DMS 273 (cell line): Measurements from ENCODE around the gene GALNTL6.
A peak's percentile ranks its signal among the peaks of the same experiment; 100 is the strongest.
"Not testable (repeated sequence)": the region's sequence is repeated elsewhere in the genome, so short reads cannot be mapped to it uniquely, and the experiment has no call there.

Source experiments
- DNase-seq: peaks from one replicate; lab custom pipeline; 2025; ENCODE audit not compliant: unreplicated experiment; lab: John Stamatoyannopoulos, UW

Gene GALNTL6

DNA sequence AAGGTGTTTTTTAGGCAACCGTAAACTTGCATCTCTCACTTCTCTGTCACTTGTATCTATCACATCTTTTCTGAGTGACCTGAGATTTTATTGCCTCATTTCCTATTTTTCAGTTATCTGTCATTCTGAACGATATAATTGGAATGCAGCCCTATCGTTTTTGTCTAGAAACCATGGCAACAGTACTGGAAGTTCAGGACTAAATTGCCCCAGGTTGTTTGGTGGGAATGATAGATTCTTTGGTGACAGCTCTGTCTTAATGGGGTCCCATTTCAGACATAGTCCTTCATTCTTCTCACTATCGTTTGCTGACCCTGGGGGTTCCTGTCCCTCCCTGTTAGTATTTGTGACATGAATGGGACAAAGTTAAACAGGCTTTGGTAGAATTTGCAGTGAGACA, 1087.7 kb downstream of the GALNTL6 start:
- DNase-seq, result no peak

DNA sequence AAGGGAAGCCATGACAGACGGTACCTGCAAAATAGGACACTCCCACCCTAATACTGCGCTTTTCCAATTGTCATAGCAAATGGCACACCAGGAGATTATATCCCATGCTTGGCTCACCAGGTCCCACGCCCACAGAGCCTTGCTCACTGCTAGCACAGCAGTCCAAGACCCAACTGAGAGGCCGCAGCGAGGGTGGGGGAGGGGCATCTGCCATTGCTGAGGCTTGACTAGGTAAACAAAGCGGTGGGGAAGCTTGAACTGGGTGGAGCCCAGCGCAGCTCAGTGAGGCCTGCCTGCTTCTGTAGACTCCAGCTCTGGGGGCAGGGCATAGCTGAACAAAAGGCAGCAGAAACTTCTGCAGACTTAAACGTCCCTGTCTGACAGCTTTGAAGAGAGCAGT, 1099.3 kb downstream of the GALNTL6 start:
- not testable (repeated sequence) for DNase-seq

DNA sequence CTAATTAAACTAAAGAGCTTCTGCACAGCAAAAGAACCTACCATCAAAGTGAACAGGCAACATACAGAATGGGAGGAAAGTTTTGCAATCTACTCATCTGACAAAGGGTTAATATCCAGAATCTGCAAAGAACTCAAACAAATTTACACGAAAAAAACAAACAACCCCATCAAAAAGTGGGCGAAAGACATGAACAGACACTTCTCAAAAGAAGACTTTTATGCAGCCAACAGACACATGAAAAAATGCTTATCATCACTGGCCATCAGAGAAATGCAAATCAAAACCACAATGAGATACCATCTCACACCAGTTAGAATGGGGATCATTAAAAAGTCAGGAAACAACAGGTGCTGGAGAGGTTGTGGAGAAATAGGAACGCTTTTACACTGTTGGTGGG, 1104.2 kb downstream of the GALNTL6 start:
- DNase-seq, result not testable (repeated sequence)

DNA sequence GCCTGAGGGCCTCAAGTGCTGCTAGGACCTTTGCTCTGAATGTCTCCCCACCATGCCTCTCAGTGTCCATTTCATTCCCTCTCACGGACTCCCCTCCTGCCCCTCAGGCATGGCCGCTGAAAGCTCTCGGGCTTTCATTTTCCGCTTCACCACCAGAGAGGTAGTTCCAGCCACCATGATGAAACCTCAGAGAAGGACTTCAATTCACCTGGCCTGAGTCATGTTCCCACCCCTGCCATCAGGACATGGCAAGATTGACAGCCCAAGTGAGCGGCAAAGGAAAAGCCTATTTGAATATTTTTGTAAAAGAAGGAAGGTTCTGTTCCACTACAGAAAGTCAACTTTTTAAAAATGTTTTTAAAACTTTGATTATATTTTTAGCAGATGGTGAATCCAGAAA, 1106.1 kb downstream of the GALNTL6 start:
- no peak for DNase-seq

DNA sequence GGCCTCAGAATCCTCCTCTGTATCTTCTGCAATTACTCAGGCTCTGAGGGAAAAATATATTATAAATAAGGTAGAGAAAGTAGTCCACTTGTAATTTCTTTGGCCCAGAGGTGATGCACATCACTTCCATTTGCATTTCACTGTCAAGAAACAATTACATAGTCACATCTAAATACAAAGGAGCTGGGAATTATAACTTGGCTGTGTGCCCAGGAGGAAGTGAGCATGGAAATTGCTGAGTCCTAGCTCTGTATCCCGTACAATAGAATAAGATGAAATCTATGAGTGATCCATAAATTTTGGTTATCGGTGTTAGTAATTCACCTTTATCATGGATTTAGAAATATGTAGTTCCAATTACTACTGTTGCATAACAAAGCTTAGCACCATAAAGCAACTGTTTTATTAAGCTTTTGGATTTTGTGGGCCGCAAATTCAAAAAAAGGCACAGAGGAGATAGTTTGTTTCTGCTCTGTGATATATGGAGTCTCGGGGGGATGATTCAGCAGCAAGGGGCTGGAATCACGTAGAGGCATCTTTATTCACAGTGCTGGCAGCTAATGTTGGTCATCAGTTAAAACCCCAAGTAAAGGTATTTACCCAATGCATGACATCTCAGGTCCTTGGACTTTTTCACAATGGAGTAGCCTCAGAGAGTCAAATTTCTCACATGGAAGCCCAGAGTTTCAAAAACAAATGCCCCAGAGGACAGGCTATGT, 1114.1 kb downstream of the GALNTL6 start:
- DNase-seq, result no peak

DNA sequence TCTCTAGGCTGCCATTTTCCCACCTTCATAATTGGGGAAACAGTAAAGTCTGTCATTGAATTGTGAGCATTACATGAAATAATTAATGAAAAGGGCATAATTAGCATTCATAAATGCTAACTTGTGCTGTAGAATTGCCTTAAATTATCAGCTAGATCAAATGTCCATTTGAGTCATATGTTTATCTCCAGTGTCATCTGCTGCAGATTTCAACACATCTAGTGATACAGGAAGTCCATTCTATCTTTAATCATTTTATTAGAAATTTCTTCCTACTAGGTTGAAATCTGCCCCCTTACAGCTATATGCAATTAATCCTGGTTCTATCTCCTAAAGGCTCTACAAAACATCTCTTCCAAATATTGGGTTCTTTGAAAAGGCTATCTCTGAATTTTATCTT, 1115.1 kb downstream of the GALNTL6 start:
- no peak for DNase-seq

DNA sequence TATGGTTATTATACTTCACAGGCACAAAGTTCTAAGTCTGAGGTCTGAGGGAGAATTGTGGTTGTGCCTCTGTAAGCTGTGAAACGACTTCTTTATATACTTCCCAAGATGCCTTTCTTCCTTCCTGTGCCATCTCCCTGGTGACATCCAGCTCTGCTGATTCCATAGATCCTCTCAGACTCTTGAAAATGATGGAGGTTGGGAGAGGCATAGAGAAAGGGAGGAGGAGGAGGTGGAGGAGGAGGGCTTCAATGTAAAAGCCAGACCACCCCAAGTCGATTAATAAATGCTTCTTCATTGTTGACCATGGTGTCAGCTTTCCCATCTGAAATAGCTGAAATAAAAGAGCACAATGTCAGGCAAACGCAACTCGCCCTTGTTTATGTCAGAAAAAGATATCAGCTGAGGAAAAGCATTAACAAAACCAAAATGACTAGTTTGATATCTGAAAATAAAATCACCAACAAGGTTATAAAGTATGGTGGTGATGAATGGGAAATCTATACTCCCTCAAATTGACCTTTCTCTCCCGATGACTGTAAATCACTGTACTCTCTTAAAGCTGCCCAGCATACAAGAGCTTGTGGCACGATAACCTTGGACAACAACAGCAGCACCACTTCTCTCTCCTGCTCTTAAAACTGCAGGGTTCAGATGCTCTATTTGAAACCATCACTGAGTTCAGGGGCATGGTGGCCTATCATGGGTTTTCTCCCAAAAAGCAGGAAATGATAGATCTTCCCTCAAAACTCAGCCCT, 1125.0 kb downstream of the GALNTL6 start:
- no peak for DNase-seq

DNA sequence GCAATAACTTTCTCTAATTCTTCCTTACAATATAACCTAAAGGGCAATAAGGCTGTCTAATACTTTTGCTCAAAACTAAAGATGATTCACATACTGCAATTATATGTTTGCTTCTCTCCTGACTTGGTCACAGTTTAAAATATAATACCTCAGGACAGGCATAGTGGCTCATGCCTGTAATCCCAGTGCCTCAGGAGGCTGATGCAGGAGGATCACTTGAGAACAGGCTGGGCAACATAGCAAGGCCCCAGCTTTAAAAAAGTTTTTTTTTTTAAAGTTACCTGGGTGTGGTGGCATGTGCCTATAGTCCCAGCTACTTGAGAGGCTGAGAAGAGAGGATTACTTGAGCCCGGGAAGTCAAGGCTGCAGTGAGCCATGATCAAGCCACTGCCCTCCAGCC, 1125.7 kb downstream of the GALNTL6 start:
- DNase-seq, result no peak

DNA sequence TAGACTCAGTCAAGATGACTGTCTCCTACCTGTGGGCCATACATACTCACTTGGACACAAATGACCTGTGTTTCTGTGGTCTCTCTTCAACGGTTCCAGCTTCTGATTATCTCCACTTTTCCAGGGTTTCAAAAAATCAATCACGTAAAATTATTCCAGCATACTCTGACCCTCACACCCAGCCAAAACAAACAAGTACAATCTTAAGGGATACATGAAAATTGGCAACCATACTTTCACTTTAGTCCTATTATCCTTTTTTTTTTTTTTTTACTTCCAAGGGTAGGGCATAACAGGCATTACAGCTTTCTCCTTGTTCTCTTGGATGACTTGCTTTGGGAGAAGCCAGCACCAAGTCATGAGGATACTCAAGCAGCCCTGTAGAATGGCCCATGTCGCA, 1129.6 kb downstream of the GALNTL6 start:
- no peak for DNase-seq

DNA sequence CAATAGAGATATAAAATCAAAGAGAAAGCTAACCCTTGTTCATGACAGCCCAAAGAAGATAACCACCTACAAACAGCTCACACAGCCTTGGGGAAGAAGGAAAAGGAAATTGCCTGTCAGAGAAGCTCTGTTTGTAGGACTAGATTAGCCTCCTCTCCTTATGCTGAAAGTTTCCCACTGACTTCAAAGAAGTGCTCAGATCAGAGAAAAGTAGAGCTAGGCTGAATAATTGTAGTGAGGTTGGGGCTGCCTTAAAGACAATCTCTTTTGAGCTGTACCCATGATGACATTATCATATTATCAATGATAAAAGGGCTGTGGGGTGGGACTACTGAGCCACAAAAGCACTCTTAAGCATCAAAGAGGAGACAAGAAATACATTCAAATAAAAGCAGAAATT, 1132.4 kb downstream of the GALNTL6 start:
- no peak for DNase-seq

DNA sequence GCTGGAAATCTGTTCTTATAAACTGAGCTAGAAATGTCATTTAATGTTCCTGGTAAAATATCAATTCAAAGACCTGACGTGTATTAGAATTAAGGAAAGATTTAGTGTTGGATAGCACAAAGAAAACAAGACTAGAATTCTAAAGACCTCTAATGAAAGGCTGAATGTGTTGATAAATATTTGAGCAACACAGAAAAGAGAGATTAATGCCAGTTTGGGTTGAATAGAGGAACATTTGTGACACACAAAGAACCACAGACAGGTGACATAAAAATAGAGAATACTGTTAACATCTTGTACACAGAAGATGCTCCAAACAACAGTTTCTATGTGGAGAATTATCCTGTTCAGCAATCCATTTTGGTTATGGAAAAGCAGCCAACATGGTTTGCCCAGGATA, 1133.3 kb downstream of the GALNTL6 start:
- no peak for DNase-seq

DNA sequence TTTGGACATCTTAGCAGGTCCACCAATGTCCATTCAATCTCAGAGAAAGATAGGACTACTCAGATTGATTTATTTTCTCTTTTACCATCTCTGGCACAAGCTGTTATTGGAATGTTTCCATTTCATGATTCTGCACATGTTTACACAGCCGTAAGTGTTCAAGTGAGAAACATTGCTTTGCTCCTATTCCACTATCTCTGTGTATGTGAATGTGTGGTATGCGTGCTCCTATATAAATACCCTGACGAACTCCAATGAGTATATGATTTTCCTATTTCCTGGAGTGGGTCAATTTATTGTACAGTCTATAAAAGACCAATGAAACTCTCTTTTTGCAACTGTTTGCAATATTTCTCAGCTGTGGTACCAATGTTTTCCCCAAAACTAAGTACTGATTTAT, 1134.4 kb downstream of the GALNTL6 start:
- no peak for DNase-seq

DNA sequence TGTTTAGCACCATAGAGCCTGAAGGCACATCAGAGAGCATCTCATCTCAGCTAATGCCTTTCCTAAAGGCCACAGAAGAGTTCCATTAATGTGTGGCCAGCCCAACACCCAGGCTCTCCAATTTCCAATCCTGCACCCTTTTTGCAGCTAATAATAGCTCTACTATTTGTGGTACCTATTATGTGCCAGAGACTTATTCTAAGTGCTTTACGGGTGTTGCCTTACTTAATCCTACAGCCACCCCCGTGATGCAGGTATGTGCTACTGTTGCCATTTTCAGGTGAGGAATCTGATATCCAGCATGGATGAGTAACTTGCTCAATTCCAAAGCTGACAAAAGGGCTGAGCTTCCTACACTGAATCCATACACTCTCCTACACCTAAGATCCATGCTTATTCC, 1137.8 kb downstream of the GALNTL6 start:
- no peak for DNase-seq

DNA sequence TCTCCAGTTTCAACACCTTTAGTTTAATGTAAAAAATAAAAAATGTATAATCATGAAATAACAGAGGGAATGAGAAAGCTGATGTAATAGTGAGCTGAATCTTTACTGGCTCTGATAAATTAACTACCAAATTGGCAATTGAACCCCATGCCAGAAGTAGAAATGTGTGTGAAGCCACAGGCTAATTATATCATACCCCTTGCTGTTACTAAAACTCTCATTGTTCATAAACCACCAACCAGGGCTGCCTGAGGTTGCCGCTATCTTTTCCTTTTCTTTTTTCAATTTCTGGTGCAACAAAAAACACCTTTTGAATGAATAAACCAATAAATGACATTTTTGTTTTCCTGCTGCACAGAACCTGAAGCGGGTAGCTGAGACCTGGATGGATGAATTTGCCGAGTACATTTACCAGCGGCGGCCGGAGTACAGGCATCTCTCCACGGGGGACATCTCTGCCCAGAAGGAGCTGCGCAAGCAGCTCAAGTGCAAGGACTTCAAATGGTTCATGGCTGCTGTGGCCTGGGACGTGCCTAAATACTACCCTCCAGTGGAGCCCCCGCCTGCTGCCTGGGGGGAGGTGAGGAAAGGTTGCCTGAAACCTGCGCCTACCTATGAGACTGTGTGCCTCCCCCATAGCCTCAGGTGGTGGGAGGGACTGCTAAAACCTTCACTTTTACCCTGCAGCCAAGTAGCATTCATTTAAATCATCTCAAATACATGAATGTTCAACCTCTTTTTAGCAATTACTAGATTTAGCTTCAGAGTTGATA, 1138.7 kb downstream of the GALNTL6 start:
- DNase-seq, result no peak

DNA sequence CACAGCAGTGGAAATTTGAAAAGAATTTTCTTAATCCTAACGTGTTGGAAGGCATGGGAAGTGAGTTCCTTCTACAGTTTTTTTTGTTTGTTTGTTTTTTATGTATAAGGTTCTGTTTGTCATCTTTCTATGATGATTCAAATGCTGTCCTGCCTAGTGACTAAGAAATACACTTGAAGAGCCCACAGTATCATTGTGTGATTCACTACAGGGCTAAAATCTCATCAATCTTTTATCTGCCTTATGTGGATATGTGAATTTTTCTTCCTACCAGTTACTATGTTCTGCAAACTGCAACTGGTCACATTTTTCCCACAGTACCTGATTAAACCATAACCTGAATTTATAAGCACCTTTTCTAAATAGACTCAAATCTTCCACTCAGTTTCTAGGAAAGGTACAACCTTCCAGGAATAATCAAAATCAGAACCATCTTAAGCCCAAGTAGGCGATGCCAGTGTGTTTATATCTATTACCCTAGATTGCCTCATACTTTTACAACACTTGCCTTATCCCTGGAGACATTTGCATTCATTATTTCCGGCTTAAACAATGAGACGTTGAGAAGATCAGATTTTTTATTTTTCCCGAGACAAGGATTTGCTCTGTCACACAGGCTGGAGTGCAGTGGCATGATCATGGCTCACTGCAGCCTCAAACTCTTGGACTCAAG, 1140.8 kb downstream of the GALNTL6 start:
- no peak for DNase-seq

DNA sequence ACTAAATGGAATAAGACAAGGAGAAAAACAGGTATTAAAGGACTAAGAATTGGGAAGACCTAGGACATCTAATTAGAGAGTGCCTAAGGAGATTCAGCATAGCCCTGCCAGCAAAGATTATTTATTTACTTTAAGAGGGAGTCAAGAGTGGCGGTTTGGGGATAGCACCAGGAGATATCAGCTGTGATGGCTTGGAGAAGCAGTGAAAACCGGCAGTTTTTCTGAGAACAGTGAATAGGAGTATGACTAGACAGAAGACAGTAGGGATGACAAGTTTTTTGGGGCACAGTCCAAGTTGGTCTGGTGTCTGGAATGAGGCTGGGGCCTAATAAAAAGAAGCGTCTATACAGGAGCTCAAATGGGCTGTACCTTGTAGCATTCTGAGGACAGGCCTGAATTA, 1143.1 kb downstream of the GALNTL6 start:
- not testable (repeated sequence) for DNase-seq

DNA sequence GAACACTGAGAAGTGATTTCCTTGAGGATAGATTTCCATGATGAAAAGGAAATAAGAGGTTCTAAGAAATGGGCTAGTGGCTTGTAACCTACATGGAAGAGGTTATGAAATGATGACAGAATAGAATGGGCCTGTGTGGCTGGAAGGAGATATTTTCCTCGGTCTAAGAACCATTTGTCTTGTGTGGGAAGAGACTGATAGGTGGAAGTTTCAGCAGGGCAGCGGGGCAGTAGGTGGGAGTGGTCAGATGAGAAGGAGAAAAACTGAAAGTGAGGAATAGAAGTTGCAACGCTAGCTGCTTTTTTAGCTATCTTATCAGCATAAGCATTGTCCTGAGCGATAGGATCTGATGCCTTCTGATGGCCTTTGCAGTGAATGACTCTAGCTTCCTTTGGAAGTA, 1144.0 kb downstream of the GALNTL6 start:
- no peak for DNase-seq

DNA sequence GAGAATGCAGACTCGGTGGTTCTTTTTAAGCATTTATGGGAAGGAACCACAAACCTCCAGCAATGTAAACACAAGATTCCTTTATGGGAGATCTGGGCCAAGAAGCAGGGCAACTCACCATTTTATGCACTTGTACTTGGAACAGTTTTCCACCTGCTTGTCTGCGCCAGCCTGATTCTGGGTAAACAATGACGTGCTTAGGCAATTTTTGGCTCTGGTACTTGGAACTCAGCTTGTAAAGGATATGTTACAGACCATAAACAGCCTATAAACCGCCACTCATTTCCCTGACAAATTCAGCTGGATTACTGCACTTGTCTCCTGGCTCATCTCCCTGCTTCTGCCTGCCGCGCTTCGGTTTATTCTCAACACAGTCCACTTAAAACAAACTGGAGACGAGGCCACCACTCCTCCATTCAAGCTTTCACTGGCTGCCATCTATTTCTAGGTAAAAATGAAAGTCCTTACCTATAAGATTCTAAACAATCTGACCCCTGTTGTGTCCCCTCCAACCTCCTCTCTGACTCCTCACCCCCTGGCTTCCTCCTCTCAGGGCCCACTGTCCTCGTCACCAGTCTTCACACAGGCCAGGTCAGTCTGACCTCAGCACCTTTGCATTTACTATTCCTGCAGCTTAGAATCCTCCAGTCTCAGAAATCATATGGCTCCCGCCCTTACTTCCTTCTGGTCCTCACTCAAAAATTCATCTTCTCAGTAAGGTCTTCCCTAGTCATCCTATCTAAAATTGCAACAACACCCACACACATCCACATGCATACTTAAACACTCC, 1149.6 kb downstream of the GALNTL6 start:
- peak; percentile 12 for DNase-seq

DNA sequence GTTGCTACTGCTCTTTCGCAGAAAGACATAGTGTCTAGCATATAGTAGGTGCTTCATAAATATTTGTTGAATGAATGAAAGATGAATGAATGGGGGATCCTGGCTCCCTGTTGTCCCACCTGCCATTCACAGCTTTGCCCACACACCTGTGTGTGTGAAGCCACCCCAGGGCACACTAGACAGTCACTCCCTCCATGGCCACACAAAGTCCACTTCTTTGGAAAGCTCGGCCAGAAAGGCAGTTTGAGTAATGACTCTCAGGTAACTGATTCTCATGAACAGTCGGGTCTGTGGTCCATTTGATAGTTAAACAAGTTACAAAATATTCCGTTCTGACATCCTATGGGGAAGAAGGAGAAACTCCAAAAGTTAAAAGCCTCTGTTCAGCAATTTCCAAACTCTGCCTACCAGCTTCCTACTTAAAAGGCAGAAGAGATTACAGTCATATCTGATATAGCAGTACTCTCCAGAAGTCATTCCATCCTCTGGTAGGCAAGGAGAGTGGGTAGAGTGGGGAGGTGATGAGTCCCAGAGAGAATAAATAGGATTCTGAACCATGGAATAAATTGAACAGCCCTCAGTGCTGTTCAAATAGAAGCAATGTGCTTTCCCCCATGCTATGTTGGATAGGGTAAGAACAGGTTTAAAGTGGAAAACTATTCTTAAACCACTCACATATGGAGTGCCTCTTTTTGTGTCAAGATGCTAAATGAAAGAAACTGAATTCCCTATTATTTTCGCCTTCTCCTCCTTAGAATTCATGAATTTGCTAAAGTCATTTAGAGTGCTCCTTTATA, 1150.5 kb downstream of the GALNTL6 start:
- no peak for DNase-seq

DNA sequence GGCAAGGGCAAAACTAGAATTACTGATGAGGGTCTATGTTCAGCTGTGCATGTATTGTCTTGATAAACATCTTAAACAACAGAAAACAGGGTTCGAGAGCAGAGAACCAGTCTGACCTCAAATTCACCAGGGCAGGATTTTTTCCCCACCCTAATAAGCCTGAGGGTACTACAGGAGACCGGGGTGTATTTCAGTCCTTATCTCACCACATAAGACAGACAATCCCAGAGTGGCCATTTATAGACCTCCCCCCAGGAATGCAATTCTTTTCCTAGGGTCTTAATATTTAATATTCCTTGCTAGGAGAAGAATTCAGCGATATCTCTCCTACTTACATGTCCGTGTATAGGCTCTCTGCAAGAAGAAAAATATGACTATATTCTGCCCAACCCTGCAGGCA, 1157.0 kb downstream of the GALNTL6 start:
- DNase-seq, result not testable (repeated sequence)
